ENCODE data around the gene GPSM3. TPM values are rescaled to one million over a fixed set of nuclear protein-coding genes. Genes with fewer than 3 reads are reported as not detected.

The GPSM3 gene
- total and polyA plus RNA-seq, 2 donors (not counting 3 experiments of a cell fraction or from before 2014, with no cell fraction given): 19.5 to 21.6 TPM

GRCh38 chr6:32182555-32182981 lies 9.9 kb downstream of the GPSM3 start:
- DNase-seq (ENCODE audit: low read depth, low spot score): no peak
- no peak for FAIRE-seq
- Histone ChIP-seq H3K9ac (replicated peaks; ENCODE audit: extremely low read depth, insufficient read depth, low read length) (no peak overlapping the region), H3K4me1 (ENCODE audit: control insufficient read depth, extremely low read depth, insufficient read depth, low read length) (peaks cover 17% of the 10 kb centered on the region), H3K9me1 (replicated peaks; ENCODE audit: control insufficient read depth, extremely low read depth, insufficient read depth, low read length) (no peaks in the 10 kb centered on the region), H3K4me3 (replicated peaks in 1 of 3; ENCODE audit: insufficient read depth in 1 of 3, low read depth in 1 of 3, low read length in 3 of 3) (no peak overlapping the region), H3K27me3 (ENCODE audit: control insufficient read depth in 2 of 2, insufficient read depth in 2 of 2, low read length in 2 of 2) (no peaks in the 10 kb centered on the region), H4K20me1 (replicated peaks; ENCODE audit: control insufficient read depth, extremely low read depth, insufficient read depth, low read length) (no peaks in the 10 kb centered on the region), H3K27ac (ENCODE audit: insufficient read depth, low read depth, low read length) (no peak overlapping the region), H3K79me2 (ENCODE audit: control insufficient read depth, insufficient read depth, low read length) (peaks cover 6% of the 10 kb centered on the region), H3K36me3 (ENCODE audit: control insufficient read depth in 2 of 2, extremely low read depth in 1 of 2, insufficient read depth in 2 of 2, low read length in 2 of 2) (peaks cover 3 to 31% of the 10 kb centered on the region in 2 experiments), H3K9me3 (replicated peaks; ENCODE audit: control insufficient read depth, insufficient read depth, low read length) (no peaks in the 10 kb centered on the region), H3K4me2 (ENCODE audit: insufficient read depth, low read length) (no peak overlapping the region), H2AFZ (ENCODE audit: low read depth, low read length) (no peak overlapping the region)
- ChIA-PET POLR2A (no interaction called here), CTCF (interaction anchor here (1.0 to 1.7 kb wide), 2 partner anchors 13 to 64 kb away, joined by 3 to 5 read pairs; no protein-coding TSS in a partner anchor)
- dilution Hi-C loops (cut with MboI; ENCODE audit: extremely low pct_ligation_motif_present, low sequenced_read_pairs) (no loop called here), intact Hi-C loops (cut with micrococcal nuclease) (no loop called here)
- BruUV-seq (replicated peaks): no TSS peak
- no peak for TF ChIP-seq MAX (IDR thresholded peaks at IDR 0.05; ENCODE audit: insufficient read depth, insufficient read length)
- no peak for TF ChIP-seq EZH2 (IDR thresholded peaks at IDR 0.05; ENCODE audit: borderline replicate concordance, low read depth, low read length, severe bottlenecking)
- TF ChIP-seq FOS (IDR thresholded peaks at IDR 0.05; ENCODE audit: borderline replicate concordance, insufficient read depth, low read length): no peak

GRCh38 chr6:32181915-32182529 lies 10.4 kb downstream of the GPSM3 start:
- CTCF ChIA-PET: interaction anchor here (1.0 to 1.7 kb wide), 2 partner anchors 13 to 63 kb away, joined by 3 to 5 read pairs; no protein-coding TSS in a partner anchor
- BruUV-seq (replicated peaks): no TSS peak
- TF ChIP-seq POLR2AphosphoS5 (IDR thresholded peaks at IDR 0.05; ENCODE audit: insufficient read depth, low read depth, low read length): no peak
- POLR2A ChIA-PET: no interaction called here
- no peak overlapping the region for H3K9ac ChIP-seq (replicated peaks; ENCODE audit: extremely low read depth, insufficient read depth, low read length)
- peaks cover 16% of the 10 kb centered on the region for H3K4me1 ChIP-seq (ENCODE audit: control insufficient read depth, extremely low read depth, insufficient read depth, low read length)
- no peak overlapping the region for H3K4me3 ChIP-seq (replicated peaks in 1 of 3; ENCODE audit: insufficient read depth in 1 of 3, low read depth in 1 of 3, low read length in 3 of 3)
- DNase-seq (ENCODE audit: low read depth, low spot score) (no peak), FAIRE-seq (no peak)
- no peaks in the 10 kb centered on the region for H3K27me3 ChIP-seq (ENCODE audit: control insufficient read depth in 2 of 2, insufficient read depth in 2 of 2, low read length in 2 of 2)
- H3K9me1 ChIP-seq (replicated peaks; ENCODE audit: control insufficient read depth, extremely low read depth, insufficient read depth, low read length): no peaks in the 10 kb centered on the region
- no peaks in the 10 kb centered on the region for H4K20me1 ChIP-seq (replicated peaks; ENCODE audit: control insufficient read depth, extremely low read depth, insufficient read depth, low read length)
- H3K4me2 ChIP-seq (ENCODE audit: insufficient read depth, low read length): no peak overlapping the region
- H2AFZ ChIP-seq (ENCODE audit: low read depth, low read length): no peak overlapping the region
- dilution Hi-C loops (cut with MboI; ENCODE audit: extremely low pct_ligation_motif_present, low sequenced_read_pairs): no loop called here
- peaks cover 3 to 27% of the 10 kb centered on the region in 2 experiments for H3K36me3 ChIP-seq (ENCODE audit: control insufficient read depth in 2 of 2, extremely low read depth in 1 of 2, insufficient read depth in 2 of 2, low read length in 2 of 2)
- intact Hi-C loops (cut with micrococcal nuclease): no loop called here
- no peak overlapping the region for H3K27ac ChIP-seq (ENCODE audit: insufficient read depth, low read depth, low read length)
- H3K9me3 ChIP-seq (replicated peaks; ENCODE audit: control insufficient read depth, insufficient read depth, low read length): no peaks in the 10 kb centered on the region
- H3K79me2 ChIP-seq (ENCODE audit: control insufficient read depth, insufficient read depth, low read length): peaks cover 6% of the 10 kb centered on the region
